ENCODE data around the gene PIN1.

DNA sequence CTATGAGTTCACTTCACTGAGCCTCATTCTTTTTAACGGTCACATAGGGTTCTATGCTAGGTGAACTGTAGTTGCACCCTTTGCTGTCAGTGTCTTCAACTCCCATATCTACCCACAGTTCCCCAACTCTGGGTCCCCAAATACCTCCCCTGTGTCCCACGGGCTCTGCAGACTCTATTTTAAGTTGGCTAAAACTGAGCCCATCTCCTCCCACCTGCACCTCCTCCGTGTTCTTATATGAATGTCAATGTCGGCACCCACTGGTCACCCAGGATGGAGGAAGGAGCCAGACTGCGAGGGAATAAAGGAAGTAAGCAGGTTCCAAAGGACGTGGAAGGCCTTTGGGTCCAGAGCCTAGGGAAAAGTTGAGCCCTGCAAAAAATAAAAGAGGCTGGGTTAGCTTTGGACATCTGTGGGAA is 802 bp upstream of the PIN1 start:
- TF ChIP-seq EZH2 (IDR thresholded peaks at IDR 0.05; ENCODE audit: borderline replicate concordance, control insufficient read depth, low read depth, low read length): no peak
- TF ChIP-seq, protein P1, sequence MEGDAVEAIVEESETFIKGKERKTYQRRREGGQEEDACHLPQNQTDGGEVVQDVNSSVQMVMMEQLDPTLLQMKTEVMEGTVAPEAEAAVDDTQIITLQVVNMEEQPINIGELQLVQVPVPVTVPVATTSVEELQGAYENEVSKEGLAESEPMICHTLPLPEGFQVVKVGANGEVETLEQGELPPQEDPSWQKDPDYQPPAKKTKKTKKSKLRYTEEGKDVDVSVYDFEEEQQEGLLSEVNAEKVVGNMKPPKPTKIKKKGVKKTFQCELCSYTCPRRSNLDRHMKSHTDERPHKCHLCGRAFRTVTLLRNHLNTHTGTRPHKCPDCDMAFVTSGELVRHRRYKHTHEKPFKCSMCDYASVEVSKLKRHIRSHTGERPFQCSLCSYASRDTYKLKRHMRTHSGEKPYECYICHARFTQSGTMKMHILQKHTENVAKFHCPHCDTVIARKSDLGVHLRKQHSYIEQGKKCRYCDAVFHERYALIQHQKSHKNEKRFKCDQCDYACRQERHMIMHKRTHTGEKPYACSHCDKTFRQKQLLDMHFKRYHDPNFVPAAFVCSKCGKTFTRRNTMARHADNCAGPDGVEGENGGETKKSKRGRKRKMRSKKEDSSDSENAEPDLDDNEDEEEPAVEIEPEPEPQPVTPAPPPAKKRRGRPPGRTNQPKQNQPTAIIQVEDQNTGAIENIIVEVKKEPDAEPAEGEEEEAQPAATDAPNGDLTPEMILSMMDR (IDR thresholded peaks at IDR 0.05 in 2 of 3, conservative IDR thresholded peaks at IDR 0.05 in 1 of 3; ENCODE audit: control insufficient read depth in 2 of 3, extremely low read depth in 1 of 3, insufficient read depth in 1 of 3, low read depth in 3 of 3, low read length in 3 of 3): no peak
- TF ChIP-seq RELA (IDR thresholded peaks at IDR 0.05; ENCODE audit: borderline replicate concordance, partially characterized antibody): no peak
- TF ChIP-seq TAF1 (IDR thresholded peaks at IDR 0.05; ENCODE audit: borderline replicate concordance, low read depth, low read length): no peak
- no peak for TF ChIP-seq USF1 (IDR thresholded peaks at IDR 0.05; ENCODE audit: borderline replicate concordance, extremely low read length, insufficient read depth, low read depth, low read length)
- TF ChIP-seq IRF4 (IDR thresholded peaks at IDR 0.05; ENCODE audit: low read depth, low read length): no peak
- TF ChIP-seq CEBPB (IDR thresholded peaks at IDR 0.05; ENCODE audit: borderline replicate concordance in 1 of 2, low read depth in 2 of 2, low read length in 2 of 2): no peak
